SK-MEL-5 (cell line): ENCODE results near the gene TOPBP1. TPM values are rescaled to one million over a fixed set of nuclear protein-coding genes. Genes with fewer than 3 reads are reported as not detected.

ENCODE experiments used
- DNase-seq: peaks from one replicate; pipeline ENCODE4 v3.0.0-alpha.2; 2016; ENCODE audit warnings: low read depth, low spot score
- in situ Hi-C: cut with HindIII; loops from 2 replicates; pipeline ENCODE4 v1.10.0; 2016; ENCODE audit warnings: low sequenced_read_pairs, high pct_unique_total_duplicates, low pct_unique_long_range_greater_than_20kb
- total RNA-seq: library from RNA; depleted of rRNA; stranded (reverse); fragments of >200 nt; shearing (Covaris generic); gene quantifications from 2 replicates; pipeline ENCODE4 v1.2.3, GENCODE V29; 2014

Gene TOPBP1
- total RNA-seq, 1 experiment from 2014 or later = 66.9 TPM

DNA sequence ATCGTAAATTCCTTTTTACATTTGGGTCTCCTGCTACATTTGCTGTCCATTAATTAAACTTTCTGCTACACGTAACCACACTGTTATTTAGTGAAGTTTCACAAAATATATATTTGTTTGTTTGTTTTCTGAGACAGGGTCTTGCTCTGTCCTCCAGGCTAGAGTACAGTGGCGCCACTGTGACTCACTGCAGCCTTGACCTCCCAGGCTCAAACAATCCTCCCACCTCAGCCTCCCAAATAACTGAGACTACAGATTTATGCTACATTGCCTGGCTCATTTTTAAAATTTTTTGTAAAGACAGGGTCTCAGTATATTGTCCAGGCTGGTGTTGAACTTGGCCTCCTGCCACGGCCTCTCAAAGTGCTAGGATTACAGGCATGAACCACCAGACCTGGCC is 20.5 kb downstream of the TOPBP1 start:
- in situ Hi-C loops = no loop called here
- no peak for DNase-seq

GRCh38 chr3:133633439-133633838 is 28.3 kb downstream of the TOPBP1 start:
- no peak for DNase-seq
- in situ Hi-C loops = no loop called here

DNA sequence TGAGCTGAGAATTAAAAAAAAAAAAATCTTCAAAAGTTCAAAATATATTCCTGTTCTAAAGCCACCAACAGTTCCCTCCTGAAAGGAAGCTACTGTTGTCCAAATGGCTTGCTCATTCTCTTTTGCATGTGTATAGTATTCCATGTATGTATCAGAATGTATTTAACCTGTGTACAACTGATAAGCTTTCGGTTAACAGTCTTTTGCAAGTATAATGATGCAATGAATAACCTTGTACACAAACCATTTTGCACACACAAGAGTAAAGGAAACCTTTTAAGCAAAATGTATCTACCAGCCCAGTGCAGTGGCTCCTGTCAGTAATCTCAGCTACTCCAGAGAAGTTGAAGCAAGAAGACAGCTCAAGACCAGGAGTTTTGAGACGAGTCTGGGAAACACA is 32.6 kb downstream of the TOPBP1 start:
- no peak for DNase-seq
- in situ Hi-C loops = no loop called here

DNA sequence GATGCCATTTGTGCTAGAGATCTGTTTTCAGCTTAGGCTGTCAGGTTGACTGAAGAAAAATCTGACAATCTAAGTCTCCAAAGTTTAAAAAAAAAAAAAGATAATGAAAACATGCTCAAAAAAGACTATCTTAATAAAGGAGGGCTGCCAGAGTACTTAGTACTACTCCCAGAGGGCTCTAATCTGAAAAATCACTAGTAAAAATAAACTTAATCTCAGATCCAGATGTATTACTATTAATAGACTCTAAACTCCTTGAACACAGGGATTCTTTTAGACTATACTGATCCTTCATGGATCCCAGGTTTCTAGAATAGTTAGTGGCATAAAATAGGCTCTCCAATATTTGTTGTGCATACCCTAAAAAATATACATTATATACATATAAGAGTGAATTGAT is 34.0 kb downstream of the TOPBP1 start:
- in situ Hi-C loops = no loop called here
- DNase-seq = no peak

- in situ Hi-C loops = no loop called here
These were observed 41.5 kb downstream of the TOPBP1 start for GRCh38 chr3:133620066-133620784.

GRCh38 chr3:133611534-133611933 is 50.2 kb downstream of the TOPBP1 start:
- in situ Hi-C loops = no loop called here
- DNase-seq = no peak

More at GRCh38 chr3:133620066-133620784, 41.5 kb downstream of the TOPBP1 start:
- DNase-seq = no peak

DNA sequence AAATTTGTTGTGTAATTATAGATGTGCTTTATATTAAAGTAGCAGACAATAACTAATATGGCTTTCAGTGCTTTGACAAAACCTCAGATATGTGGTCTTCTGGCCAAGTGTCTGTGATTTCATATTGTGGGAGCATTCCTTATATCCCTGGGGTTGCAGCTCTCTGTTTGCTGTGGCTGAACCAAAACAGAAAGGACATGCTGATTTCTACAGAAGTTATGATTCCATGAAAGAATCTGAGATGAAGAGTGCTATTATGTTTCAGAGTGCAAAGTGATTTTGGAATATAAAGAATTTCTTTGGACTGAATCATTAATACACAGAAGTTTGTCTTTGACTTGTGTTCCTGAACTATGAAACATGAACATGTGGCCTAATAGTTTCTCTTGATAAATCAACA is 51.7 kb downstream of the TOPBP1 start:
- in situ Hi-C loops = no loop called here

DNA sequence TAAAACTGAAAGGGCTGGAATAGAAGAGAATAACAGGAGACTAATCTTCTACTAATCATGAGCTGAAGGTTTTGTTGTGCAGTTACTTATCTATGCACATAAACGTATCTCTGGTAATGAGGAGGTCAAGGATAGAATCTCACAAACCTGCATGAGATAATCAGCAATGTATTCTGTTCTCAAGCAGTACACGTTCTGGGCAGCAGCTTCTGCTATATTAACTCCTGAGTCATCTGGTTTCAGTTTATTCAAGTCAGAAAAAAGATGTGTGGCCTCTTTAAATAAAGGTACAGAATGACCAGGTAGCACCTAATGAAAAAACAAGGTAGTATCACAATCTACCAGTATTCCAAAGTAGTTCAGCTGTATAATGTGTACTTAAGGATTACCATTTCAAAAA is 53.4 kb downstream of the TOPBP1 start:
- in situ Hi-C loops = no loop called here

More for the DNA sequence above, 51.7 kb downstream of the TOPBP1 start:
- DNase-seq = no peak

GRCh38 chr3:133607816-133608215 is 53.9 kb downstream of the TOPBP1 start:
- in situ Hi-C loops = no loop called here
- DNase-seq = no peak

More for the DNA sequence above, 53.4 kb downstream of the TOPBP1 start:
- DNase-seq = no peak

- in situ Hi-C loops = no loop called here
- no peak for DNase-seq
These were observed 54.8 kb downstream of the TOPBP1 start for GRCh38 chr3:133606902-133607301.

DNA sequence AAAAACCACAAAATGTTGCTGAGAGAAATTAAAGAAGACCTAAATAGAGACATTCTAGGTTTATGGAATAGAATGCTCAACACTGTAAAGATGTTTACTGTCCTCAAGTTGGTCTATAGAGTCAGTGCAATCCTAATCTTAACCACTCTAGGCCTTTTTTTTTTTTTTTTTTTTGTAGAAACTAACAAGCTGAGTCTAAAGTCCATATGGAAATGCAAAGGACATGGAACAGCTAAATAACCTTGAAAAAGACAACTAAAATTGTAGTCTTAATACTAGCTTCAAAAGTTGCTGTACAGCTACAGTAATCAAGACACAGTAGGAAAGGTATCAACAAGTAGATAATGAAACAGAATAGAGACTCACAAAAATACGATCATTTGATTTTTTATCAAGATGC is 55.4 kb downstream of the TOPBP1 start:
- in situ Hi-C loops = no loop called here
- no peak for DNase-seq

- in situ Hi-C loops = no loop called here
These were observed 61.1 kb downstream of the TOPBP1 start for GRCh38 chr3:133600572-133601081.

DNA sequence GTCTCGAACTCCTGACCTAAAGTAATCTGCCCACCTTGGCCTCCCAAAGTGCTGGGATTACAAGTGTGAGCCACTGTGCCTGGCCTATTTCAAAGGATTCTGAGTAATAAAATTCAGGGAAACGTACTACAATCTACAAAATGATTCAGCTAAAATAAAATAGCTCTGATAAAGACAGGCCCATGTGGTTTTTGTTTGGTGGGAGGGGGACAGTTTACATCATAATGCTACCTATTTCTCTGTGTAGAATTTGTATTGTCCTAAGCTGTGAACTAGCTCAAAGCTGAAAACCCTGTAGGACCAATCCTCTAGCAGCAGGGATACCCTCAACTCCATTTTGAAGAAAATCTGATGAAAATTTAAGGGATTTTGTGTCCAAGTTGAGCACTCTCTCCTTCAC is 62.5 kb downstream of the TOPBP1 start:
- in situ Hi-C loops = no loop called here
- DNase-seq = no peak

More at GRCh38 chr3:133600572-133601081, 61.1 kb downstream of the TOPBP1 start:
- DNase-seq = no peak

GRCh38 chr3:133598405-133598804 is 63.3 kb downstream of the TOPBP1 start:
- DNase-seq = no peak
- in situ Hi-C loops = no loop called here

DNA sequence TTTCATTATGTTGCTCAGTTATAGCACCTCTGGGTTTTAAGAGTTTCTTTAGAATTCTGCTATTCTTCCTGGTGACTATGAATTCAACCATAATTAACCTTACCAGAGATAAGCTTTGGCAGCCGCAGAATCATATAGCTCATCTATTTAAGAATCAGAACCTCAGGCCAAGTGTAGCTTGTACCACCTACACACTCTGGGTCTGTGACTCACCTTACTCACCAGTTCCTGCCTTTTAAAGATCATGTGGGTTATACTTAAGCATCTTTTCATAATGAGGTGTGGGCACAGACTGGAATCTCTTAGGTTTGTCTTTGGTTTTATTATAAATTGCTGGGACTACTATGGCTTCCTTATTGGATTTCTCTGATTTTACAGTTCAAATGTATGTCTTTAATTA is 66.4 kb downstream of the TOPBP1 start:
- no peak for DNase-seq
- in situ Hi-C loops = no loop called here

DNA sequence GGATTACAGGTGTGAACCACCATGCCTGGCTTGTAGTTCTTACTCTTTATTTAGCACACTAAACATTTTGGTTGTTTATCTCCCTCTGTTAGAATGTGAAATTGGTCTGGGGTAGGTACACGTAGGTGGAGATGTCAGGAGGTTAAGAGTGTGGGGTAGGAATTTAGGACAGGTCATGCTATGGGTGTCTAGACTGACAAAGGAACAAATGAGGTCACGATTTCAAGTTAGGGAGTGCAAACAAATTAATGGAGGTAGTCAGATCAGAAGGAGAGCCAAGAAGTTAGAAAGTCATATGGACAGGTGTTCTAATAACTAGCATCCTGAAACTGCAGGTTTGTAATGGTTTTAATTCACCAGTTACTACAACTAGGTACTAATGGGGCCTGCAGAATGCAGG is 68.5 kb downstream of the TOPBP1 start:
- no peak for DNase-seq
- in situ Hi-C loops = no loop called here

GRCh38 chr3:133592843-133593242 is 68.9 kb downstream of the TOPBP1 start:
- DNase-seq = no peak
- in situ Hi-C loops = no loop called here

GRCh38 chr3:133591271-133591742 is 70.4 kb downstream of the TOPBP1 start:
- in situ Hi-C loops = no loop called here
- no peak for DNase-seq

DNA sequence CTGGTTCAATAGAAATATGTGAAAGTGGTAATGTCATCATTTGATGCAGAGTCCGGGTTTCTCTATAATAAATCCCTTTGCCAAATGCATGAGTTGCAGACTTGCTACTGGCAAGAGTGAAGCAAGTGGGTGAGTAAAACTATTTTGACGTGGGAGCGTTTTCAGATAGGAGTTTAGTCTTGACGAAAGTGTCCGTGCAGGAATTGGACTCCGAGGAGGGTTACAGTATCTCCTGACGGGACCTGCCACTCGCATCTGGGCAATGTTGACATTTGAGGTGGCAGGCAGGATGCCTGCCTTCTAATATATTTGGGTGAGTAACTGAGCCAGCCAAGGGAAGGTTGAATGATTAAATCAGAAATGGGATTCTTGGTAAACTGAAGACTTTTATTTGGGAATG is 72.2 kb downstream of the TOPBP1 start:
- in situ Hi-C loops = no loop called here
- DNase-seq = no peak
